Measurements from ENCODE around the gene SELP. TPM values are rescaled to one million over a fixed set of nuclear protein-coding genes. Genes with fewer than 3 reads are reported as not detected.

Gene SELP
- total RNA-seq, 2 experiments from 2014 or later: 0.70 to 0.97 TPM

- CTCF ChIA-PET: interaction anchor here (0.6 kb wide), 1 partner anchor 19 kb away, joined by 3 read pairs; no protein-coding TSS in a partner anchor
Observed at GRCh38 chr1:169571450-169571849, 58.5 kb downstream of the SELP start.

DNA sequence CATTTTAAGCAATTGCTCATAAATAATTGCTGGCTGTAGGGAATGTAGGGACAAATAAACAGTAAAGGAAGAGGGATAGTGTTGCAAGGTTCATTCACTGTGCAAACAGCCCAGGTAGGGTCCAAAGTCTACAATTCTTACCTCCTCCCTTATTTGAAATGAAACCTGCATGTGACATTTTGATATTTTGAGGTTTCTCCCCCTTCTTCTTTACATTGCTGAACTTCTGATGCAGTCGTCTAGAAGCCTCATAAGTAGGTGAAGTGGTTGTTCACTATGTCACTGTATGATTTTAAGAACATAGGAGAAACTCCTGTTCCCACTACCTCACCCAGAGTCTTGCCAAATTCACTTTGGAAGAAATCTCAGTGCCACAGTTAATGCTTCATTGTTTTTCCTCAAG lies 59.8 kb downstream of the SELP start:
- CTCF ChIA-PET: no interaction called here
- no peaks in the 10 kb centered on the region for H3K9me3 Mint-ChIP-seq
- peaks cover 21% of the 10 kb centered on the region for H3K4me1 Mint-ChIP-seq (ENCODE audit: low read depth)
- H3K36me3 Mint-ChIP-seq: peaks cover 47% of the 10 kb centered on the region
- intact Hi-C loops (cut with micrococcal nuclease): no loop called here
- POLR2A ChIA-PET: no interaction called here
- H3K27ac Mint-ChIP-seq: no peak overlapping the region
- no peaks in the 10 kb centered on the region for H3K27me3 Mint-ChIP-seq
- H3K4me3 Mint-ChIP-seq: no peak overlapping the region
- no peak for DNase-seq

More at GRCh38 chr1:169571450-169571849, 58.5 kb downstream of the SELP start:
- no peak overlapping the region for H3K4me3 Mint-ChIP-seq
- H3K4me1 Mint-ChIP-seq (ENCODE audit: low read depth): peaks cover 12% of the 10 kb centered on the region
- peak overlapping the region; percentile 13 for H3K27ac Mint-ChIP-seq
- no peaks in the 10 kb centered on the region for H3K9me3 Mint-ChIP-seq
- no peaks in the 10 kb centered on the region for H3K27me3 Mint-ChIP-seq
- H3K36me3 Mint-ChIP-seq: peaks cover 46% of the 10 kb centered on the region
- DNase-seq: no peak
- POLR2A ChIA-PET: no interaction called here
- intact Hi-C loops (cut with micrococcal nuclease): no loop called here

DNA sequence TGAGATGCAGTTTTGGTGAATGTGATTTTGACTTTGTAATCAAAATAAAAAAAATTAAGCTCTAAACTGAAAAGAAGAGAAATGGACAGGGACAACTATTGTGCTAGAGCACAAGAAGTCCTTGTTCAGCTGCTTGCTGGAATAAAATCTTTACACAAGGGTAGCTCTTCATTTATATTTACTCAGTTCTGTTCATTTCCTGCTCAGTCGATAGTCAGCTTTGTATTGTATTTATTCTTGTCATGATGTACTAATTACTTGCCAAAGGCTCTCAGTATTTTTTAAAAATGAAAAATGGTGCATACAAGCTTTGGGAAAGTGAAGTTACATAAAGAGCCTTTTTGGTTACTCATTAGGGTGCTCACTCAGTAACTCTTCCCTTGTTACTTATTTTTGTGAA lies 61.4 kb downstream of the SELP start:
- no peak for DNase-seq
- Mint-ChIP-seq H3K4me3 (no peak overlapping the region), H3K36me3 (peaks cover 56% of the 10 kb centered on the region), H3K9me3 (peaks cover 3% of the 10 kb centered on the region), H3K27ac (no peak overlapping the region), H3K4me1 (ENCODE audit: low read depth) (peaks cover 26% of the 10 kb centered on the region), H3K27me3 (no peaks in the 10 kb centered on the region)
- intact Hi-C loops (cut with micrococcal nuclease): no loop called here
- ChIA-PET CTCF (interaction anchor here (0.9 to 1.8 kb wide), 4 partner anchors 17 to 147 kb away, joined by 3 to 6 read pairs (median 4); no protein-coding TSS in a partner anchor), POLR2A (no interaction called here)

GRCh38 chr1:169565335-169566271 lies 64.3 kb downstream of the SELP start:
- Mint-ChIP-seq H3K4me3 (no peak overlapping the region), H3K27ac (peak overlapping the region; percentile 24), H3K4me1 (ENCODE audit: low read depth) (peaks cover 16% of the 10 kb centered on the region), H3K27me3 (no peaks in the 10 kb centered on the region), H3K9me3 (peaks cover 3% of the 10 kb centered on the region), H3K36me3 (peaks cover 51% of the 10 kb centered on the region)
- ChIA-PET POLR2A (no interaction called here), CTCF (interaction anchor here (1.4 kb wide), 1 partner anchor 147 kb away, joined by 9 read pairs; no protein-coding TSS in a partner anchor)
- intact Hi-C loops (cut with micrococcal nuclease): no loop called here
- DNase-seq: no peak

DNA sequence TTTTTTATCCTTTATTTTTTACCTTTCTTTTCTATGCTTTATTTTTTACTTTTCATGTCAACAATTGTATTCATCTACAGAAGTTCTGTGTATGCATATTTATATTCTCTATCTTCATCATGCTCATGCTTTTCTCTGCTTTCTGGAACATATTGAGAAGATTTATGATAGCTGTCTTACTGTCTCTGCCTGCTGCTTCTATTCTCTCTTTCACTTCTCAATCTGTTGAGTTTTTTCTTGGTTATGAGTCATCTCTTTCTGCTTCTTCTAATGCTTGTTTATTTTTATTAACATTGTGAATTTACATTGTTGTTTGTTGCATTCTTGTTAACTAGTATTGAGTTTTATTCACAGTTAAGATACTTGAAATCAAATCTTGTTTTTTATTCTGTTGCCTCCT lies 66.3 kb downstream of the SELP start:
- no peak for DNase-seq
- Mint-ChIP-seq H3K4me1 (ENCODE audit: low read depth) (peaks cover 16% of the 10 kb centered on the region), H3K36me3 (peaks cover 61% of the 10 kb centered on the region), H3K27me3 (no peaks in the 10 kb centered on the region), H3K4me3 (no peak overlapping the region), H3K9me3 (peaks cover 3% of the 10 kb centered on the region), H3K27ac (no peak overlapping the region)
- intact Hi-C loops (cut with micrococcal nuclease): no loop called here
- ChIA-PET POLR2A (no interaction called here), CTCF (interaction anchor here (0.7 kb wide), 1 partner anchor 17 kb away, joined by 4 read pairs; no protein-coding TSS in a partner anchor)

DNA sequence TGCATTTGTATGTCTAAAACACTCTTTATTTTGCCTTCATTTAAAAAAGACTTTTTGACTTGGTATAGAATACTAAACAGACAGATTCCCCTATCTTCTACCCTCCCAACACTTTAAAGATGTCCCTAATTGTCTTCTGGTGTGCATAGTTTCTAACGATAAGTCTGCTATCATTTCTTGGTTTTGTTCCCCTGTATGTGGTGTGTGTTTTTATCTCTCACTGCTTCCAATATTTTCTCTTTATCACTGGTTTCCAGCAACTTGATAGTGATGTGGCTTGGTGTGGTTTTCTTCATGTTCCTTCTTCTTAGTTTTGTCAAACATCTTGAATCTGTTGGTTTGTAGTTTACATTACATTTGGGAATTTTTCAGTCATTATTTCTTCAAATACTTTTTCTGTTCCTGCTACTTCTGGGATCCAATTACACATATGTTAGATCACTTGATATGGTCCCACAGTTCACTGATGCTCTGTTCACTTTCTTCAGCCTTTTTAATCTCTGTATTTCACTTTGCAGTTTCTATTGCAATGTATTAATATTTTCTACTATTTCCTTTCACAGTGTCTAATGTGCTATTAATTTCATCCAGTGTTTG lies 66.8 kb downstream of the SELP start:
- H3K4me1 Mint-ChIP-seq (ENCODE audit: low read depth): peaks cover 16% of the 10 kb centered on the region
- no peak overlapping the region for H3K4me3 Mint-ChIP-seq
- no peak overlapping the region for H3K27ac Mint-ChIP-seq
- peaks cover 3% of the 10 kb centered on the region for H3K9me3 Mint-ChIP-seq
- no peak for DNase-seq
- H3K36me3 Mint-ChIP-seq: peaks cover 64% of the 10 kb centered on the region
- CTCF ChIA-PET: interaction anchor here (0.9 kb wide), 1 partner anchor 12 kb away, joined by 3 read pairs; no protein-coding TSS in a partner anchor
- POLR2A ChIA-PET: no interaction called here
- no peaks in the 10 kb centered on the region for H3K27me3 Mint-ChIP-seq
- intact Hi-C loops (cut with micrococcal nuclease): no loop called here

- CTCF ChIA-PET: interaction anchor here (0.6 to 1.5 kb wide), 3 partner anchors 11 to 82 kb away, joined by 3 to 4 read pairs (median 3); no protein-coding TSS in a partner anchor
Observed at GRCh38 chr1:169561692-169562091, 68.2 kb downstream of the SELP start.

GRCh38 chr1:169557131-169557530 lies 72.8 kb downstream of the SELP start:
- Mint-ChIP-seq H3K4me3 (no peak overlapping the region), H3K36me3 (peaks cover 71% of the 10 kb centered on the region), H3K9me3 (no peaks in the 10 kb centered on the region), H3K27ac (no peak overlapping the region), H3K27me3 (peaks cover 1% of the 10 kb centered on the region), H3K4me1 (ENCODE audit: low read depth) (no peaks in the 10 kb centered on the region)
- CTCF ChIA-PET: interaction anchor here (0.9 to 1.4 kb wide), 2 partner anchors 11 to 252 kb away, joined by 3 to 4 read pairs; no protein-coding TSS in a partner anchor
- DNase-seq: no peak
- intact Hi-C loops (cut with micrococcal nuclease): no loop called here
- POLR2A ChIA-PET: no interaction called here

More at GRCh38 chr1:169561692-169562091, 68.2 kb downstream of the SELP start:
- H3K4me1 Mint-ChIP-seq (ENCODE audit: low read depth): peaks cover 16% of the 10 kb centered on the region
- POLR2A ChIA-PET: no interaction called here
- peaks cover 3% of the 10 kb centered on the region for H3K9me3 Mint-ChIP-seq
- H3K27me3 Mint-ChIP-seq: no peaks in the 10 kb centered on the region
- no peak overlapping the region for H3K4me3 Mint-ChIP-seq
- H3K27ac Mint-ChIP-seq: no peak overlapping the region
- peaks cover 69% of the 10 kb centered on the region for H3K36me3 Mint-ChIP-seq
- no peak for DNase-seq
- intact Hi-C loops (cut with micrococcal nuclease): no loop called here

- Mint-ChIP-seq H3K4me1 (ENCODE audit: low read depth) (no peaks in the 10 kb centered on the region), H3K9me3 (no peaks in the 10 kb centered on the region), H3K27ac (no peak overlapping the region), H3K4me3 (no peak overlapping the region), H3K27me3 (no peaks in the 10 kb centered on the region), H3K36me3 (peaks cover 61% of the 10 kb centered on the region)
- ChIA-PET POLR2A (no interaction called here), CTCF (interaction anchor here (0.7 to 4.1 kb wide), 10 partner anchors 11 to 182 kb away, joined by 3 to 18 read pairs (median 5); partner anchors contain the start of gene F5)
- intact Hi-C loops (cut with micrococcal nuclease): loop anchor here (1.0 kb wide), 2 partner anchors 161 to 259 kb away; partner anchors contain the start of gene SELL
- DNase-seq: no peak
Observed at GRCh38 chr1:169550294-169550693, 79.6 kb downstream of the SELP start.

DNA sequence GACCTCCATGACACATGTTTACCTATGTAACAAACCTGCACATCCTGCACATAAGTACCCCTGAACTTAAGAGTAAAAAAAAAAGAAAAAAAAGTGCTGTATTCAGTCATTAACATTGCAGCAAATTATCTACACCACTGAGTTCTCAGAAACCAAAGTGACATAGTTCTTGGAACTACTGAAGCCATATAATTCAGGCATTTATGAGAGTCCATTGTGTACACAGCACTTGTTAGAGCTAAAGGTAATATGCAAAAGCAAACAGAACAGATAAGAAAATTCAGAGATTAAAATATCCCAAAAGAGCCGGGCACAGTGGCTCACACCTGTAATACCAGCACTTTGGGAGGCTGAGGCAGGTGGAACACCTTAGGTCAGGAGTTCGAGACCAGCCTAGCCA lies 81.6 kb downstream of the SELP start:
- no peak overlapping the region for H3K27ac Mint-ChIP-seq
- no peaks in the 10 kb centered on the region for H3K9me3 Mint-ChIP-seq
- no peaks in the 10 kb centered on the region for H3K27me3 Mint-ChIP-seq
- no peak for DNase-seq
- intact Hi-C loops (cut with micrococcal nuclease): loop anchor here (5.0 kb wide), 2 partner anchors 61 to 946 kb away; partner anchors contain the start of gene SLC19A2
- POLR2A ChIA-PET: no interaction called here
- no peaks in the 10 kb centered on the region for H3K4me1 Mint-ChIP-seq (ENCODE audit: low read depth)
- no peak overlapping the region for H3K4me3 Mint-ChIP-seq
- CTCF ChIA-PET: interaction anchor here (1.1 to 1.5 kb wide), 4 partner anchors 38 to 261 kb away, joined by 3 to 6 read pairs (median 4); partner anchors contain the start of gene F5
- peaks cover 56% of the 10 kb centered on the region for H3K36me3 Mint-ChIP-seq

DNA sequence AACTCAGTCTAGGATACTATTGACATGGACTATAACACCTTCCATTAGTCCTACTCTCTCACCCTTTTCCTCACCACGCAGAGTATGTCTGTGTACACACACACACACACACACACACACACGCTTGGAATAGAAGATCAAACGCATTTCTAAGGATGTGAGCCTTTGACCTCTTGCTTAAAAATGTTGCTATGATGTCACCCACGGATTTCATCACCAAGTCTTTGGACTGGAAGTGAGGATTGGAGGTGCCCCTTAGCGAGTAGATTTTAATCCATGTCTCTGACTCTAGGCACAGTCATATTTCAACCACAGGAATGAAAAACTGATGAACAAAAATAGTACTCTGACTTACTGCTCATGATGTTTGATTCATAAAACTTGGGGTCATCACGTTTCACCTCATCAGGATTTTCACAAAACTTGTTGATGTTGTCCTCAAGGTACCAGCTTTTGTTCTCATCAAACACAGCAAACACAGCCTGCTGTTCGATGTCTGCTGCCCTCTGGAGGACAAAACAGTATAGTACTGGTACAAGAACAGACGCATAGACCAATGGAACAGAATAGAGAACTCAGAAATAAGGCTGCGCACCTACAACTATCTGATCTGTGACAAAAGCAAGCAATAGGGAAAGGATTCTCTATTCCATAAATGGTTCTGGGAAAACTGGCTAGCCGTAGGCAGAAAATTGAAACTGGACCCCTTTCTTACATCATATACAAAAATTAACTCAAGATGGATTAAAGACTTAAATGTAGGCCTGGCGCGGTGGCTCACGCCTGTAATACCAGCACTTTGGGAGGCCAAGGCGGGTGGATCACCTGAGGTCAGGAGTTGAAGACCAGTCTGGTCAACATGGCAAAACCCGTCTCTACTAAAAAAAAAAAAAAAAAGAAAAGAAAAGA lies 83.6 kb downstream of the SELP start:
- CTCF ChIA-PET: interaction anchor here (0.6 to 2.7 kb wide), 22 partner anchors 8 to 1204 kb away, joined by 3 to 16 read pairs (median 4); partner anchors contain the start of gene CCDC181
- intact Hi-C loops (cut with micrococcal nuclease): loop anchor here (1.0 to 5.0 kb wide), 3 partner anchors 59 to 944 kb away; partner anchors contain the start of gene SLC19A2
- no peak overlapping the region for H3K27ac Mint-ChIP-seq
- peaks cover 58% of the 10 kb centered on the region for H3K36me3 Mint-ChIP-seq
- no peaks in the 10 kb centered on the region for H3K27me3 Mint-ChIP-seq
- H3K4me1 Mint-ChIP-seq (ENCODE audit: low read depth): no peaks in the 10 kb centered on the region
- peak; percentile 49 for DNase-seq
- no peaks in the 10 kb centered on the region for H3K9me3 Mint-ChIP-seq
- no peak overlapping the region for H3K4me3 Mint-ChIP-seq
- POLR2A ChIA-PET: no interaction called here
